ENCODE measurements around the gene NR2F2.

The NR2F2 gene

GRCh38 chr15:96296264-96296663, 34.2 kb upstream of the NR2F2 start:
- no peak for DNase-seq (ENCODE audit: low spot score)
- H3K27ac ChIP-seq: no peak overlapping the region
- no peak overlapping the region for H3K4me3 ChIP-seq
- no peak for TF ChIP-seq CTCF (IDR thresholded peaks at IDR 0.05)

- H3K4me3 ChIP-seq: no peak overlapping the region
- TF ChIP-seq CTCF (IDR thresholded peaks at IDR 0.05): no peak
- DNase-seq (ENCODE audit: low spot score): no peak
- H3K27ac ChIP-seq: no peak overlapping the region
Observed at GRCh38 chr15:96297783-96298182, 32.7 kb upstream of the NR2F2 start.

GRCh38 chr15:96298217-96298616, 32.3 kb upstream of the NR2F2 start:
- TF ChIP-seq CTCF (IDR thresholded peaks at IDR 0.05): no peak
- DNase-seq (ENCODE audit: low spot score): no peak
- no peak overlapping the region for H3K4me3 ChIP-seq
- no peak overlapping the region for H3K27ac ChIP-seq

- TF ChIP-seq CTCF (IDR thresholded peaks at IDR 0.05): no peak
- H3K4me3 ChIP-seq: peak overlapping the region; percentile 50
- no peak overlapping the region for H3K27ac ChIP-seq
- DNase-seq (ENCODE audit: low spot score): no peak
Observed at GRCh38 chr15:96300836-96301235, 29.7 kb upstream of the NR2F2 start.

- no peak overlapping the region for H3K4me3 ChIP-seq
- no peak for TF ChIP-seq CTCF (IDR thresholded peaks at IDR 0.05)
- peak overlapping the region in 1 of 2 donors; percentile 24 for H3K27ac ChIP-seq
- no peak for DNase-seq (ENCODE audit: low spot score)
Observed at GRCh38 chr15:96303503-96304056, 26.9 kb upstream of the NR2F2 start.

- Histone ChIP-seq H3K4me3 (no peak overlapping the region), H3K27ac (no peak overlapping the region)
- TF ChIP-seq CTCF (IDR thresholded peaks at IDR 0.05): no peak
- no peak for DNase-seq (ENCODE audit: low spot score)
Observed at GRCh38 chr15:96304839-96305238, 25.7 kb upstream of the NR2F2 start.

GRCh38 chr15:96306321-96306720, 24.2 kb upstream of the NR2F2 start:
- no peak overlapping the region for H3K27ac ChIP-seq
- no peak for TF ChIP-seq CTCF (IDR thresholded peaks at IDR 0.05)

More at GRCh38 chr15:96306321-96306720, 24.2 kb upstream of the NR2F2 start:
- DNase-seq (ENCODE audit: low spot score): no peak
- H3K4me3 ChIP-seq: no peak overlapping the region

Data from coronary artery (tissue), 2 donors.